Upper lobe of left lung (tissue), 4 donors: ENCODE data around the gene MRTO4.
"Not testable (repeated sequence)": the region's sequence is repeated elsewhere in the genome, so short reads cannot be mapped to it uniquely, and the experiment has no call there.

Source experiments
- CTCF ChIP-seq, 6 experiments: fragments of 450-650 bp in 4 of 6; fragments of 200-600 bp in 2 of 6; sonication (generic) in 2 of 6; IDR thresholded peaks; one replicate each; pipeline ENCODE4 v1.5.1; 2016 to 2019; ENCODE audit warnings: antibody characterized with exemption in 6 of 6
- EP300 ChIP-seq, 4 donors: sonication (generic); formaldehyde crosslinking; IDR thresholded peaks; one replicate each; pipeline ENCODE4 v1.5.1; 2017; ENCODE audit warnings: antibody characterized with exemption in 4 of 4, control low read depth in 2 of 4
- POLR2A ChIP-seq, 4 donors: fragments of 450-650 bp; IDR thresholded peaks; one replicate each; pipeline ENCODE4 v1.5.1; 2016 to 2017; ENCODE audit warnings: antibody characterized with exemption in 4 of 4, mild to moderate bottlenecking in 2 of 4
- POLR2AphosphoS5 ChIP-seq, 2 donors: sonication (generic); formaldehyde crosslinking; IDR thresholded peaks; one replicate each; pipeline ENCODE4 v1.5.1; 2017; ENCODE audit warnings: antibody characterized with exemption in 2 of 2

GRCh38 chr1:19270343-19270730, 18.7 kb downstream of the MRTO4 start:
- not testable (repeated sequence) for TF ChIP-seq POLR2A, CTCF, POLR2AphosphoS5, EP300 (IDR thresholded peaks at IDR 0.05)
